Stimulated activated CD8-positive, alpha-beta memory T cell treated with anti-CD3 and anti-CD28 coated beads, Interleukin-12 subunit alpha, Interleukin-12 subunit beta, amount 100 ng/mL, for 4 hours (primary cell): ENCODE data around the gene MED27.

ENCODE experiments used
- DNase-seq: peaks from one replicate; pipeline ENCODE4 v3.0.0-alpha.2; 2020; ENCODE audit warnings: low read depth

The MED27 gene

DNA sequence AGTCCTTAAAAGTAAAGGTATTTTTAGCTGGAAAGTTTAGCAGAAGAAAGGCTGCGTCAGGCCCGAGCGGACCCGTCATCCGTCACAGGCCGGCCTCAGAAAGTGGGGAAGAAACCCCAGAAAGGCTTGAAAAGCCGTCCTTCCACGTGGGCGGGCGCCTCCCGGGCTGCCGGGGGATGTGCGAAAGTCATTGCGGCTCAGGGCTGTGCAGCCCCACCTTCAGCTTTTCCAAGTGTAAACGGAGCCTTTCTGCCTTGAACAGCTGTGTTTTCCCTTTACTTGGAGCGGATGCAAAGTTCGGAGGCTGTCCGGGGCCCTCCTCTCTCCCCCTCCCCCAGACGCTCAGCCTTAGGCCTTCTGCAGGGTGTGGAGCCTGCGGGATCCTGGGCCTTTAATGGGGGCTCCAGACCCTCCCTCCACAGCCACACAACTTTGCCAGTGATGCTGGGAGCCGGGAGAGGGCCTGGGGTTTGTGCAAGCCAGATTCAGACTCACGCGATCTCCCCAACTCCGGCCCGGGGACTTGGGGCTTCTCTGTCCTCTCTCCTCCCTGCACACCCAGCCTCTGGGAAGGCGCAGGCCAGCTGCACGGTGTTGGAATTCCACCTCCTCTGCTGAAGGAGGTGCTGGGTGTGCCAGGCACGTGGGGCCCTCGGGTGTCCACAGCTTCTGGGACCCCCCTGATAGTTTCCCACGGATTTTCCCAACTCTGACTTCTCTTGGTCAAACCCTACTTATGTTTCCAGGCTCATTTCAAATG, 244.3 kb downstream of the MED27 start:
- no peak for DNase-seq

DNA sequence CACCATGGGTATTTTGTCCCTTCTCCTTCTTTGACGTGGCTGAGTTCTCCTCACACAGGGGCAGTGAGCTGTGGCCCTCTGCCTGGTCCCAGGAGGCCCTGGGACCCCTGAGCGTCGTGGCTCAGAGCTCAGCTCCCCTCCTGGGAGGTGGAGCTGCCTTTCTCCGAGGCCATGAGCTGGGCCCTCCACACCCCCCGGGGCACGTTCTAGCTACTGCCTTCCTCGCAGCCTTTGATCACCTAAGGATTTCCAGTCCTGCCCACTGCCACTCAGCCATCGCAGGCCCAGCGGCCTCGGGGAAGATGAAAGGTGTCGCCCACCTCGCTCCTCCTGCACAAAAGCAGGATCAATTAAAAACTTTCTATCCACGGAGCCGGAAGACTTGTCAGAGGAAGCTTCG, 244.9 kb downstream of the MED27 start:
- DNase-seq: no peak

DNA sequence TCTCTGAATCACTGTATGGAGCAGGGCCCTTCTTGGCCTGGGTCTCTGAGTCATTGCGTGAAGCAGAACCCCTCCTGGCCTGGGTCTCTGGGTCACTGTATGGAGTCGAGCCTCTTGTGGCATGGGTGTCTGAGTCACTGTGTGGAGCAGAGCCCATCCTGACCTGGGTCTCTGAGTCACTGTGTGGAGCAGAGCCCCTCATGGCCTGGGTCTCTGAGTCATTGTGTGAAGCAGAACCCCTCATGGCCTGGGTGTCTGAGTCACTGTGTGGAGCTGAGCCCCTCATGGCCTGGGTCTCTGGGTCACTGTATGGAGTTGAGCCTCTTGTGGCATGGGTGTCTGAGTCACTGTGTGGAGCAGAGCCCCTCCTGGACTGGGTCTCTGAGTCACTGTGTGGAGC, 245.8 kb downstream of the MED27 start:
- DNase-seq: no peak

DNA sequence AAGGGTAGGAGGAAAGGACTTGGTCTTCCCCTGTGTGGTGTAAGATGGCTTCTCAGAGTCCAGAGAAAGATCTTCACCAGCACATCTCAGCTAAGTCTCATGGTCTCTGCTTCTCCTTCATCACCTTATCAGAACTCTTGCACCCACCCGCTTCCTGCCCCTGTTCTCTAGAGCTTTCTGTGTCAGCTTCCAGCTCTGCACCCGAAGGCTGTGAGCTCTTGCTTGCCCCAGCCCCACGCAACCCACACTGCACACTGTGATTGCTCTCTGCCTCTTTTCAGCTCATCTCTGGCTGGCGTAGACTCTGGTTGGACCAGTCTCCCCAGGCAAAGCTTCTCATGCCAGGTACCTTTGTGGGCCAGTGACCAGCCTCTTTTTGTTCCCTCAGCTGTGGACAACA, 246.6 kb downstream of the MED27 start:
- no peak for DNase-seq

DNA sequence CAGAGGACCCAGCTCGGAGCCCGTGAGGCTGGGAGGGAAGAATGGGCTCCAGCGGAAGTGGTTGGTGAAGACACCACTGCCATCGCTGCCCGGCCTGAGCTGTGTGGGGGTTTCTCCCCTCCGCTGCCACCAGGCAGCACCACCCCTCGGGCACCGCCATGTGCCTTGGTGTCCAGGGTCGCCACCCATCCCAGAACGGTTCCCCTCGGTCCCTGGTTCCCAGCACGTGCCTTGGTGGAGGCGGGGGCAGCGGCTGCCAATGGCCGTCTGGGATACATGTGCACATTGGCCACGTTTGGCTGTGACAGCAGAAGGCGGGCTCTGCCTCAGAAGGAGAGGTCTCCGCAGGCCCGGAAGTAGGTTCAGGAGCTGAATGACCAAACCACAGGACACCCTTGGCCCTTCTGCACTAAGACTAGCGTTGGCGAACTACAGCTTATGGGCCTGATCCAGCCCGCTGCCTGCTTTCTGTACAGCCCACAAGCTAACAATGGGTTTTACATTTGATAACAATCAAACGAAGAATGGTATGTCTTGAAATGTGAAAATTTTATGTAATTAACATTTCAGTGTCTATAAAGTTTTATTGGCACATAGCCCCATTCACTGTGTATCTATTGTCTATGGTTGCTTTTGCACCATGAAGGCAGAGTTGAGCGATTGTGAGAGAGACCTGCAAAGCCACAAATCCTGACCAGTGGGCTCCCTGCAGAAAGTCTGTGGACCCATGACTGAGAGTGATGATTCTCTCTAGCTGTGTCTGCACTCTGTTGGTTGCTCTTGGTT, 248.1 kb downstream of the MED27 start:
- no peak for DNase-seq

DNA sequence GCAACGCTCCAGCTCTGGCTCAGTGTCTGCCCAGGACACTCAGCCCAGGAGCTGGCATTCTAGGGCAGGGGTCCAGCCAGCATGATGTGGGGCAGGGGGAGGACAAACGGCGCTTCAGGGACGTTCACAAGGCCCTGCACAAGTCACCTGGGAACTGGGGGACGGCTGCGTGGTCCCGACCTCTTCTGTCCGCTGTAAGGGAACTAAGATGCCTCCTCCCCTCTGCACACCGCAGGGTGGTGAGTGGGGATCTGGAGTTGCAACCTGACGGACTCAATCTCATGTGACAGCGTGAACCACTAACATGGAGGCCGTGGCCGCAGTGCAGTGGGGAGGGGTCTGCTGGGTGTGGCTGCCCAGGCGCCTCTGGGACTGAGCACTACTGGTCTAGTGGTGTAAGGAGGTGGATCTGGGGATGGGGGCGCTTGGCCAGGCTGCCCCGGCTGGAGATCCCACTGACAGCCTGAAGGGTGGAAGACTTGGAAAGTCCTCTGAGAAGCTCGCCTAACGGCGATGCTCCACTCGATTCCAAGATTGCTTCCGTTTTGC, 251.8 kb downstream of the MED27 start:
- DNase-seq: no peak

DNA sequence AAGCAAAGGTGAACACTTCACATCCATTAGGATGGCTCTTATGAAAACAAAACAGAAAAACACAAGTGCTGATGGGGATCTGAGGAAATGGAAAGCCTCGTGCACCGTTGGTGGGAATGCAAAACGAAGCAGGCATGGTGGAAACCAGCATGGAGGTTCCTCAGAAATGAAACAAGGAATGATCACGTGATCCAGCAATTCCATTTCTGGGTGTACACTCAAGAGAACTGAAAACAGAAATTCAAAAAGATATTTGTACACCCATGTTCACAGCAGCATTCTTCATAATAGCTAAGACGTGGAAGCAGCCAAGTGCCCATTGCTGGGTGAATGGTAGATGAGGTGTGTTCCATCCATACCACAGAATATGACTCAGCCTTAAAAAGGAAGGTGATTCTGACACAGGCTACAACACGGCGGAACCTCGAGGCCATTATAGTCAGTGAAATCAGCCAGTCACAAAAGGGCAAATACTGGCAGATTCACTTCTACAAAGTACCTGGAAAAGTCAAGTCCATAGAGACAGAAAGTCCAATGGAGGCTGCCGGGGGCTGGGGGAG, 252.6 kb downstream of the MED27 start:
- DNase-seq: no peak

DNA sequence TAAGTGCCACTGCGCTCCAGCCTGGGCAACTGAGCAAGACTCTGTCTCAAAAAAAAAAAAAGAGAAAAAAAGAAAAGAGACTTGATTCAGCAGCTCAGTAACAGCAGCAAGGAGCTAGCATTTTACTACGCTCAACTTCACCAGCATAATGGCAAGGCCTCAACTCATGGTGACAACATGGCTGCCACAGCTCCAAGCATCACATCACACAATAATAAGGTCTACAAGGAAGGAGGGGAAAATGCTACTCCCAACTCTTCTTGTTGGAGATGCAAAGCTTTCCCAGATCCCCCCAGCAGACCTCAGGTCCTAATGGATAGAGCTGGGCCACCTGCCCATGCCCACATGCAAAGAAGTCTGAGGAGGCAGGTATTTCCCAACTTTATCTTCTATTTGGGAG, 253.6 kb downstream of the MED27 start:
- no peak for DNase-seq

DNA sequence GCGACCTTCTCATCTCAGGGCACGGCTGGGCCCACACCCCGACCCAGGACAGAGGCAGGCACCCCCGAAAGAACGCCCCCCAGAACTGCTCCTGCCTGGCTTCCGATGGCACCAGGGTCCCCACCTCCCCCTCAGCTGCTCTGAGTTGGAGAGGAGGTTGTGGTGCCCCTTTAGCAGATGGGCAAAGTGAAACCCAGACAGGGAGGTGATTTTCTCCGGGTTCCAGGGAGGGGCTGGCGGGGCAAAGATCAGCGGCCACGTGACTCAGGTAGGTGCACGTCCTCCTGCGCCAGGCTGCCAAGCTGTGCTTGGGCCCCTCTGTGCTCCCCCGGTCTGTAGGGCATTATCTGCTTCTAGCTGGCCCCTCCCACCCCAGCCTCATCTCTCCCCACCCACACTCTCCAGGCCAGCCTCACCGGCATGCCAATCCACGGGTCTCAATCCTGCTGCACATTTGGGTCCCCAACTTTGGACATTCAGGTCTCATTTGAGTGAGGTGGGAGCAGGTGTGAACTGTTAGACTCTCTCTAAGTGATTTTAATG, 254.6 kb downstream of the MED27 start:
- DNase-seq: no peak

DNA sequence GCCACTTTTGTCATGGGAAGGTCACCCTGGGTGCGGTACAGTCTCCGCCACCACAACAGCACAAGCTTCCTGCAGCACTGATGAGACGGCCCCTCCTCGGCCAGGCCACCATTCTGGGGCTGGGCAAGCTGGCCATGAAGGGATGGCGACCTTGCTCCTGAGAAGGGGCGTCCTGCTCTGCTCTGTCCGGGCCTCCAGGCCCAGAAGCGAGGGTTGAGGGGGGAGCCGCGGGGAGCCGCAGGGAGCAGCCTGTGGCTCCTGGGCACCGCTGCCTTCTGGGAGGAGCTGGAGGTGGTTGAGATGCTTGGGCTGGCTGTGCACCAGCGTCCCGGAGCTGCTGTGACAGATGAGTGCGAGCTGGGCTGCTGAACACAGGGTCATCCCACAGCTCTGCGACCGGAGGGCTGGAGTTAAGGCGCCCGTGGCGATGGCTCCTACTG, 255.5 kb downstream of the MED27 start:
- no peak for DNase-seq

DNA sequence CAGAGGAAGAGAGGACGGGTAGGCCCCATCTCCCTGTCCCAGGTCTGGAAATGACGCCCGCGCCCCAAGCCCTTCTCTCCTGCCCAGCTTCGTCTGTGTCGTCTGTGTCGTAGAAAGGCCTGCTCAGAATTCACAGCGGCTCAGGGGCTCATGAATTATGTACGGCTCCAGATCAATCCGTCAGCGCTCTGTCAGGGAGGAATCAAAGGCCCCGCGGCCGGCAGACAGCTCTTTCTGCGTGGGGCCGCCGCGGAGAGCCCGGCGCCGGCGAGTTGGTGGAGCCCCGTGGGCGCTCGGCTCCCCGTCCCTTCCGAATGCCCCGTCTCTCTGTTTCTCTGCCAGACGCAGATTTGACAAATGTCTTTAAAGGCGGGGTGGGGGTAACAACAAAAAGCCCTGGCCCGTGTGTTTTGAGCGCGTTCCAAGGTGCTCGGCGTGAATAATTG, 255.9 kb downstream of the MED27 start:
- DNase-seq: no peak

DNA sequence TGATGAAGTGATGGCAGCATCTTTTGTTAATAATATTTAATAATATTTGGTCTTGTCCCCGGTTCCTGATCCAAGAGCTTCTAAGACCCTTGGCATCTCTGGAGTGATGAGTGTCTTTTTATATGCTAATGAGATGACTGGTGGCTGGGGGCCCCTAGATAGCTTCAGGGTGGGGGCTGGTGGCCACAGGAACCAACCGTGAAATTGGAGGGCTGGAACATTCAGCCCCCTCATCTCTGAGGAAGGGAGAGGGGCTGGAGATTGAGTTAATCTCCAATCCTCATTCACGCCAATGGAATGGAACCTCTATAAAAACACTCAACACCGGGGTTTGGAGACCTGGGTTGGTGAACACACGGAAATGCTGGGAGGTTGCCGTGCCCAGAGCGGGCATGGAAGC, 261.6 kb downstream of the MED27 start:
- DNase-seq: no peak

DNA sequence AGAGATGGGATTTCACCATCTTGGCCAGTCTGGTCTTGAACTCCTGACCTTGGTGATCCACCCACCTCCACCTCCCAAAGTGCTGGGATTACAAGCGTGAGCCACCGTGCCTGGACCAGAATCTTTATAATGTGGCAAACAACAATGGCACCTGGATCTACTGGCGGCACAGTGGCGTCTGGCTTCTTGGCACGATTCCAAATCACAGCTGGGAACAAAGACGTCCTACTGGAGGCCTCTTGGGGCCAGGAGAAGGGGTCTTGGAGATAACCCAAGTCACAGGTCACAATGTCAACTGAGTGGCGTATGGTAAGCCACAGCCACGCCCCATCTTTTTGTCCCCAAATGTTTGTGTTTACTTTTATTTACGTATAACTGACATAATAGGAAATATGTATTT, 262.0 kb downstream of the MED27 start:
- DNase-seq: no peak

DNA sequence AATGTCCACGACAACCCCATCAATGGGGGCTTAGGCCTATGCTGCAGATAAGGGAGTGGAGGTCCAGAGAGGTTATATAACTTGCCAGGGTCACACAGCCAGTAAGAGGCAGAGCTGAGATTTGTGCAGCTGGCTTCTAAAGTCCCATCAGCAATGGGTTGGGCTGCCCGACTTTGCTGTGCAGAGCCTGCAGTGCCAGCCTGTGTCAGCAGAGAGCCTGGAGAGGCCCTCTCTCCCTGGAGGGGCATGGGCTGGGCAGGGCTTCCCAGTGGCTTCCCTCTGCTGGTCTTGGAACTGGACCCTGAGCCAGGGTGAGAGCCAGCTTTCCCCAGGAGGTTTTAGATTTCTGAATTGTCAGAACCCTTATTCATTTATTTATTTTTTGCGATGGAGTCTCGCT, 262.6 kb downstream of the MED27 start:
- no peak for DNase-seq

DNA sequence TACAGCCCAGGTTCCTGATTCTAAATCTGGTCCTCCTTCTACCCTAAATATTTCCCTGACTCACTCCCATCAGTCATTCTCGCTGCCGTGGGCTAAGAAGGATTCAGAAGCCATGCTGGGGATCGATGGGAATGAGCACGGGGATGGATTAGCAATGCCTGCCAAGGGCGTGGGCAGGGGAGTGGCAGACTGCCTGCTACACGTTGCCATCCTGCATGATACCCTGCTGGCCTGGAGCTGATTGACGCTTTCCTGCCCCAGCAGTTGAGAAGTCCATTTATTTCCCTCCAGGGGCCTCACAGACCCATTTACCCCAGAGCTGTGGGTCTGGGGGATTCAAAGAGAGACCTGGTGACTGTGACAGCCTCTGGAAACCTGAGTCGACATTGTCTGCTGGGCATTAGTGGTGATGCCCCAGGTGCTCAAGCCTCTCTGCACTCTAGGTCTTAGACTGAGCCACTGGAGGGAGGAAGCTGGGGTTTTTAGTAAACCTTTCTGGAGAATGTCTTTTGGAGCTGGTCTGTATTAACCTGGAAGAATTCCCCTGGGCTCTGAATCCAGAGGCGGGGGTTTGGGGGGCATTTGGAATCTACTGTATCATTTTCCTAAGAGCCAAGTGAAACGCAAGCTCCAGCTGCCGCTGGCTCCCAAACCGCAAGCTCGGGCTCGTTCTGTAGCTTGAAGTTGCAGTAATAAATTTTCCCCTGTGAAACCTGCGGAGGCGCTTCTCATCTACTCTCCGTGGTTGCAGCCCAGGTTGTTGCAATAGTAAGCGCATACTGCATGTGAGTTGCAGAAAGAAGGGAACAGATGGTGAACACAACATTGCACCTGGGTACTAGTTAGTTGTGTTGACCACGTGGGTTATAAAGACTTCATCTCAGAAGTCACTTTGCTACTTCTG, 263.4 kb downstream of the MED27 start:
- DNase-seq: no peak

DNA sequence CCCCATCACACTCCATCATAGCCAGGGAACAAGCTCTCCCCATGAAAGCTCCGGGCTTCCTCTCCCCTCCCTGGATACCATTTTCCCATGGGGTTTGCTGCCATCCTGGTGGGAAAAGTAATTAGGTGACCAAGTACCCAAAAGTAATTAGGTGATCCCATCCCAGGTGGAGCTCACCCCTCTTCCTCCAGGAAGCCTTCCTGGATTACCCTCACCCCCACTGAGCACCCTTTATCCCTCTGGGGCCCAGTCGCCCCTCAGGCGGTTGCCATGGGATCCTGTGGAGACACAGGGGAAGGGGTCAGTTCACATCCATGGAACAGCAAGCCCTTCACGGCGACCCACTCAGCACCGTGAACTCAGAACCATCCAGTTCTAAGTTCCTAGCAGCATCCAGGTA, 265.0 kb downstream of the MED27 start:
- DNase-seq: no peak

DNA sequence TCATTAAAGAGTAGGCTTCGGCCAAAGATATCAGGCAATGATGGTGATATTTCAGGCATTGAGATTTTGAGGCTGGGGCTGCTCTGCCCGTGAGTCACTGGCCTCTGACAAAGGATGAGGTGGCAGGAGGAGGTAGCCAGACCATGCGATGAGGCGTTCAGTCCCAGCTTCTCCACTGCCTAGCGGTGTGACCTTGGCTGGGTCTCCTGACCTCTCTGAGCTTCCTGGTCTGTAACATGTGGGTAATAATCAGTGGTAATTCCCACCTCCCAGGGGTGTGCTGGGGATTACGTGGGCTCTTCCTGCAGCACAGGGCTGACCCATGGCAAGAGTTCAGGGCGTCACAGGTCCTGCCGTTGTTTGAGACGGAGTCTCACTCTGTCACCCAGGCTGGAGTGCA, 266.6 kb downstream of the MED27 start:
- DNase-seq: no peak

DNA sequence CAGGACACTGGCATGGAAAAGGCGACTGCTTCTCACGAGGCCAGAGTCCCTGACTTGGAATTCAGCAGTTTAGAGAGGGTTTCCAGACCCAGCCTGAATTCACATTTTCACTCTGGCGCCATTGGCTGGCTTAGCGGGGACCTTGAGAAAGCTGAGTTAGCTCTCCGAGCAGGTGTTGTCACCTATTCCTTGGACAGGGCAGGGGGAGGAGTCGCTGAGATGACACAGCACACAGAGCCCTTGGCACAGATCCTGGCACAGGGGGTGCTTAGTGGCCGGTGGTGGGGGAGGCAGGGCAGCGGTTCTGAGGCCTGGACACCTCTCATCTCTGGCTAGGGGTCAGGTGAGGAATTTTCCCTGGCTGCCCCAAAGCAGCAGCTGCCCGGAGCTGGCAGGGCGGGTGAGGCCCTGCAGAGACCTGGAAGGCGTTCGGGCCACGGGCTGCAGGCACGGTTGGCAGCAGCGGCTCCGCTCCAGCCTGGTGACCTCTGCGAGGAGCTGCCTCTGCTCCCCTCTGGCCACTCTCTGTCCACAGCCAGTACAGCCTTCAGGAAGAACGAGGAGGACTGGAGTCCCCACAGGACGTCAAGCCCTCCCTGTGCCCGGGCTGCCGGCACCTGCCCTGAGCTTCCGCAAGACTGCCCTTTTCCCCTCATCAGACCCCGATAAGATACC, 267.4 kb downstream of the MED27 start:
- DNase-seq: no peak

DNA sequence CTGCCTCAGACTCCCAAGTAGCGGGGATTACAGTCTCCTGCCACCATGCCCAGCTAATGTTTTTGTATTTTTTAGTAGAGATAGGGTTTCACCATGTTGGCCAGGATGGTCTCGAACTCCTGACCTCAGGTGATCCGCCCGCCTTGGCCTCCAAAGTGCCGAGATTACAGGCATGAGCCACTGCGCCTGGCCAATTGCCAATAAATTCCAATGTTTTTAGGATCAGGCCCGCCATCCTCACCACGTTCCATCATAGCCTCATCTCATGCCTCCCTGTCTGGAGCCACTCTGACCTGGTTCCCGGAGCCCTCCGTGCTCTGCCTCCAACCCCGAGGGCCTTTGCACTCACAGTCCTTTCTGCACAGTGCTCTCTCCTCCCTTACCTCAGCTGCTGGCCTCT, 268.3 kb downstream of the MED27 start:
- DNase-seq: no peak

DNA sequence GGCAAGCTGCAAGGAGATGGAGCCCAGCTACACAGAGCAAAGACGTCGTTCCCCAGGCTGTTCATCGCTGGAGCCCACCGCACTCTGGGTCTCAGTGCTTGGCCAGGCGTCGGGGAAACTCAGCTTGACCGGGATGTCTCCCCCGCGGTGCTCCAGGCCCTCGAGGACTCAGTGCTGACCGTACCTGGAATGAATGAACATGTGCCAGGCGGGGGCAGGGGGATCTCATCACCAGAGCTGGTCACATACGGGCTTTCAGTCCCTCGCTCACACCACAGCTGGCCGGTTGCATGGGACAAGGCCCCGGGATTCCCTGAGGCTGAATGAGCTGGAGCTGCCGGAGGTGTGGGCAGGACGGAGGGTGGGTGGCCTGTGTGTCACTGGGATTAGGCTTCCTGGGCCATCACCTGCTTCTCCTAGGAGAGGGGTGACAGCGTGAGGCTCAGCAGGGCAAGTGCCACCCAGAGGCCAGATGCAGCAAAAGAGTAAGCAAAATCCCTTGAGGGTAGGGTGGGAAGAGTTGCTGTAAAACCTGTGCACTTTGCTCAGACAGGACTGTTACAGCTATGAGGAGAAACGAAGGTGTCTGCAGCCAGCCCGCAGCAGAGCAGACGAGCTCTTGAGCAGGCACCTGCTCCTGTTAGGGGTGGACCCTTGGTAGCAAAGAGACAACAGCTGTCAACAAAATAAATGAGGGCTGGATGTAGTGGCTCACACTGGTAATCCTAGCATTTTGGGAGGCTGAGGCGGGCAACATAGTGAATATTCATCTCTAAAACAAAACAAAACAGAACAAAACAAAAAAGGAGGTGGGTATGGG, 269.1 kb downstream of the MED27 start:
- DNase-seq: no peak
